ENCODE results near the gene AGPAT3. TPM values are rescaled to one million over a fixed set of nuclear protein-coding genes. Genes with fewer than 3 reads are reported as not detected.
A peak's percentile ranks its signal among the peaks of the same experiment; 100 is the strongest.

The AGPAT3 gene
- total RNA-seq, 1 experiment from 2014 or later = 13.0 TPM

GRCh38 chr21:44020551-44020950, 155.5 kb downstream of the AGPAT3 start:
- Histone ChIP-seq H3K79me2 (ENCODE audit: insufficient read depth, low read length) (peaks cover 44% of the 10 kb centered on the region; the same call in 1 of the 2 replicates), H3K27me3 (ENCODE audit: insufficient read depth, low read length) (no peaks in the 10 kb centered on the region), H3K23ac (ENCODE audit: insufficient read length, low read depth, low read length) (no peak overlapping the region), H2BK5ac (ENCODE audit: insufficient read length, low read length) (no peak overlapping the region), H2BK120ac (ENCODE audit: low read depth, low read length, poor library complexity, severe bottlenecking) (no peak overlapping the region), H2BK20ac (ENCODE audit: low read depth, low read length, poor library complexity, severe bottlenecking) (no peak overlapping the region), H3K79me1 (ENCODE audit: insufficient read depth, low read depth, low read length, poor library complexity, severe bottlenecking) (peaks cover 2% of the 10 kb centered on the region), H3K56ac (ENCODE audit: insufficient read length, low read depth, low read length) (no peak overlapping the region), H3K9ac (ENCODE audit: extremely low read depth, insufficient read length, low read length) (no peak overlapping the region), H3T11ph (ENCODE audit: low read length) (no peak overlapping the region), H4K5ac (ENCODE audit: insufficient read length, low read depth, low read length) (no peak overlapping the region), H3K4me1 (ENCODE audit: insufficient read depth, low read length) (peaks cover 3% of the 10 kb centered on the region; the same call in 1 of the 2 replicates), H3K4ac (ENCODE audit: low read depth, low read length) (no peak overlapping the region), H2AK5ac (ENCODE audit: insufficient read length, low read length) (no peak overlapping the region), H2BK12ac (ENCODE audit: insufficient read length, low read depth, low read length) (no peak overlapping the region), H2AFZ (ENCODE audit: low read length) (no peak overlapping the region), H3K4me2 (ENCODE audit: insufficient read depth, insufficient read length, low read length) (no peak overlapping the region), H3K9me3 (ENCODE audit: control insufficient read depth, low read depth, low read length) (no peaks in the 10 kb centered on the region), H4K8ac (replicated peaks; ENCODE audit: insufficient read length, low read depth, low read length) (no peak overlapping the region), H2BK15ac (ENCODE audit: low read depth, low read length) (no peak overlapping the region), H3K27ac (ENCODE audit: insufficient read length, low read depth, low read length) (no peak overlapping the region), H3K14ac (ENCODE audit: insufficient read depth, low read length) (no peak overlapping the region), H3K23me2 (ENCODE audit: insufficient read length, low read depth, low read length, poor library complexity, severe bottlenecking) (no peaks in the 10 kb centered on the region), H4K91ac (ENCODE audit: insufficient read length, low read depth, low read length) (no peak overlapping the region), H3K18ac (ENCODE audit: insufficient read length, low read depth, low read length) (no peak overlapping the region), H4K20me1 (ENCODE audit: control insufficient read depth, insufficient read depth, insufficient read length) (no peaks in the 10 kb centered on the region)
- Mint-ChIP-seq H3K4me1 (peaks cover 15 to 18% of the 10 kb centered on the region in 2 experiments), H3K27ac (peak overlapping the region in 1 of 3 experiments; percentile 49; a peak in 1 of 7 replicates), H3K36me3 (ENCODE audit: insufficient read depth in 1 of 3, low read depth in 3 of 3) (no peaks in the 10 kb centered on the region), H3K9me3 (no peaks in the 10 kb centered on the region), H3K4me3 (no peak overlapping the region), H3K27me3 (ENCODE audit: low read depth) (no peaks in the 10 kb centered on the region)
- TF ChIP-seq CTCF (conservative IDR thresholded peaks at IDR 0.05) = no peak
- DNase-seq = no peak
- no CpG with 5 or more reads among the region's 4 CpGs for whole genome bisulfite sequencing (ENCODE audit: extremely low coverage, insufficient read length, low lambda C conversion rate)
